ENCODE data around the gene BAZ1B.
"Not testable (repeated sequence)": the region's sequence is repeated elsewhere in the genome, so short reads cannot be mapped to it uniquely, and the experiment has no call there.

Gene BAZ1B

DNA sequence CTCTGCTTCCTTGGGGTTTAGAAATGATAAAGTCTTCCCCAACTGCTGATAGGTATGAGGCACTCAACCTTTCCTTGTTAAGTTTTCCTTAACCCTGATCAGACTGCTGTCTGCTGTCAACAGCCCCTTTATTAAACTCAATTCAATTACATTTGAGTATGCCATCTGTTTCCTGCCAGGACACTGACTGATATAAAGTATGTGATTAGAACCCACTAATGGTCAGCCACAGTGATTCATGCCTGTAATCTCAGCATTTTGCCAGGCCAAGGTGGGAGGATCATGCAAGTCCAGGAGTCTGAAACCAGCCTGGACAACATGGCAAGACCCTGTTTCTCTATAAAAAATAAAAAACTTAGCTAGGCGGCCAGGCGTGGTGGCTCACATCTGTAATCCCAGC, 18.1 kb downstream of the BAZ1B start:
- DNase-seq: no peak

DNA sequence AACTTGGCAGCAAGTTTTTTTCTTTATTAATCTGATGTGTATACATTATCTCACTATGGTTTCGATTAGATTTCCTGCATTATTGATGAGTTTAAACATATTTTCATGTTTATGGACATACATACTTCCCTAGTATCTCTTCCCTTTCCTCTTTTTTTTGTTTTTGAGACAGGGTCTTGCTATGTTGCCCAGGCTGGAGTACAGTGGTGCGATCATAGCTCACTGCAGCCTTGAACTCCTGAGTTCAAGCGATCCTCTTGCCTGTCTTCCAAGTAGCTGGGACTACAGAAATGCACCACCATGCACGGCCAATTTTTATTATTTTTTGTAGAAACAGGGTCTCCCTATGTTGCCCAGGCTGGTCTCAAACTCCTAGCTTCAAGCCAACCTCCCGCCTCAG, 18.9 kb downstream of the BAZ1B start:
- DNase-seq: no peak

DNA sequence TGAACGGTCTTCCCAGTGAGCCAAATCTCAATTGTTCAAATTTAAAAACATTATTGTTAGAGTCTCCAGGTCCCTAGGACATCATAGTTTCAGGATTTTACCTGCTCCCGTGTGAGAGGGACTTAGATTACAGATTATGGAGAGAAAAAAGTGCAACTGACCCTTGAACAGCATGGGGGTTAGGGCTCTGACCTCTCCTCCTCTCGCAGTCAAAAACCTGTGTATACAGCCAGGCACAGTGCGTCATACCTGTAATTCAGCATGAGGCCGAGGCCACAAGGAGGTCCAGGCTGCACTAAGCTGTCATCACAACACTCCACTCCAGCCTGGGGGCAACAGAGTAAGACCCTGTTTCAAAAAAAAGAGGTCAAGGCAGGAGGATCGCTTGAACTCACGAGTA, 25.5 kb downstream of the BAZ1B start:
- DNase-seq: no peak

DNA sequence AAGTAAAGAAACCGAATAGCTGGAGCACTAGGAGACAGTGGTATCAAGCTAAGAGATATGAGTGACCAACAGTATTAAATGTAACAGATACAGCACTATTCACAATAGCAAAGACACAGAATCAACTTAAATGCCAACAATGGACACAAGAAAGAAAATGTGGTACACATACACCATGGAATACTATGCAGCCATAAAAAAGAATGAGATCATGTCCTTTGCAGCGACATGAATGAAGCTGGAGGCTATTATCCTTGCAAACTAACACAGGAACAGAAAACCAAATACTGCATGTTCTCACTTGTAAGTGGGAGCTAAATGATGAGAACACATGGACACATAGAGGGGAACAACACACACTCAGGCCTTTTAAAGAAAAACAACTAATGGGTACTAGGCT, 26.6 kb downstream of the BAZ1B start:
- DNase-seq: not testable (repeated sequence)

DNA sequence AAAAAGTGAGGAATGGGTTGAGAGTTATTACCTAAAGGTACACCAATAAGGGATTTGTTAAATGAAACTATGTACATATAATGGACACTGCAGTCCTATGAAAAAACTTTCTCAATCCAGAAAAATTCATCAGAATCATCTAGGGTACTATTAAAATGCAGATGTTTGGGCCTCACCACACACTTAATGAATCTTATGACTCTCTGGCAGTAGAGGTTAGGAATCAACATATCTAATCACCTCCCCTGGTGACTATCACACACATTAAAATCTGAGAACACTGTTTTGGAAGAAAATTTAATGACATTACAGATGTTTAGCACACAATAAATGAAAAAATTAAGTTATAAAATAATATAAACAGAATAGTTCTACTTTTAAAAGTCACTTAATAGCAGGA, 32.1 kb downstream of the BAZ1B start:
- no peak for DNase-seq

DNA sequence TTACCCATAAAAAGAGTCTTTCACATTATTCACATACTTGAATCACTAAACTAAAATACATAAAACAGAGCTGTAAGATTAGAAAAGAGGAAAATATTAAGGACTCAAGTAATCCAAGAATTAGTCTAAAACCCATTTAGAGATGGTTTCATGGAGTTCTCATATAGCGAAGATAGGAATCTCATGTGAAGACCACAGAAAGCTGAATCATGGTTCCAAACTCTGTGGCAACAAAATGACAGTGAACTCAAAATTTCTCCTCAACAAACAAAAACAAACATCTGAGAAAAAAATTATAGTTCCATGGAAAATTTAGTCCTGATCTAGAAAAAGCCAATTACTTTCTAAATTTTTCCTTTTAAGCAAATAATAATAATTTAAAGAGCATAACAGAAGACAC, 34.6 kb downstream of the BAZ1B start:
- no peak for DNase-seq

DNA sequence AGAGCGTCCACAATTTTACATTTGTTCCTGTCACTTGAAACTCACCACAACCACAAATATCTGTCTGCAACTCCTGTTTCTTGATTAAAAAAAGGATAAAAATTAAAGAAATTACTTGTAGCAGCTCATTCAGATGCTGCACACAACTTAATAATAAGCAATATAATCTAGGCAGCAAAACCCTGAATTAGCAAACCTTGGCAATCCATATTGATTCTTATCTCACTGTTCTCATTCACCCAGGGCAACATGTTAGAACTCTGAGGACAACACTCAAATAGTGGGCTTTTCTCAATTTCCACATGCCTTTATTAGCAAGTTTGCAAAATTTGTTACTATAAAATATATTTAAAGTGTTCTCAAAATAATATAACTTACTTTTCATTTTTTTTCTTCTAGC, 38.9 kb downstream of the BAZ1B start:
- DNase-seq: no peak

DNA sequence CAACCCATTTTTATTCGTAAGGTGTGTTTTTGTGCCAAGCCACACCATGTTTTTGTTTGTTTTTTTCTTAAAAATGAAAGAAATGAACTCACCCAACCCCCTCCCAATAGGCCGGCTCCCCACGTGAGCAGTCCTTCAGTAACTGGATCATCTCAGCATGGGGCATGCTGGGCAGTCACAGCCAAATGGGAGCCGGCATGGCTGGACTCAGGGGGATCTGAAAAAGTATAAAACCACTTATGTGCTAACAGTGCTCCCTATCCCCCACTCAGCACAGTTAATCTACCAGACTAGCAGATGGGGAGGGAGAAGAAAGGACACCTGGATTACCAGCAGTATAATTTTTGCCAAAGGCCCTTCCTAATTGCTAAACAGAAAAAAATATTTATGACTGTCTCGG, 39.3 kb downstream of the BAZ1B start:
- DNase-seq: no peak

DNA sequence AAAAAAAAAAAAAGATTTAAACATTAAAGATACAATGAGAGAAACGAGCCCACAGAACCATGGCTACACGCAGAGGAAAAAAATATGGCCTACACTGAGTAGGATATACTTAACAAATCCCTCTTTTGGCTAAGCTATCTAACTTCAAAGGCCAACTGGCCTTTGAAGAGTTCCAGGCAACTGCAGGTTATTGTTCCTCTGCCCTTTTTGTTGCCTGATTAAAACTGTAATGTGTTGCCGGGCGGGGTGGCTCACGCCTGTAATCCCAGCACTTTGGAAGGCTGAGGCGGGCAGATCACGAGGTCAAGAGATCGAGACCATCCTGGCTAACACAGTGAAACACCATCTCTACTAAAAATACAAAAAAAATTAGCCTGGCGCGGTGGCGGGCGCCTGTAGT, 40.6 kb downstream of the BAZ1B start:
- not testable (repeated sequence) for DNase-seq

DNA sequence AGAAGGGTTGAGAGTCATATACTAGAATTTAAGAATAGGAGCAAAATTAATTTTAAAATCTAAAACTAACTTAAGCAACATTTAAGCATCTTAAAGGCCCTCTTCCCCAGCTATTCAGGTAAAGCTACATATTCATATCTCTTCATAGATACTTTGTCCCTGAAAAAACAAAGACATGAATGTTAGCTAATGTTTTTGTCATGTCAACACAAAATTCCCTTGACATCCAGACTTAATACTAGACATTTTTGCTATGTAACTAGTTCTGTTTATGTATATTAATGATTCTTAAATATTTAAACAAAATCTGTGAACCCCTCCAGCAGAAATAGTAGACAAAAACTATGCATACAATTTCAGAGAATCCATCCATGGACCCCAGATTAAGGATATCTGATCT, 43.5 kb downstream of the BAZ1B start:
- DNase-seq: no peak

DNA sequence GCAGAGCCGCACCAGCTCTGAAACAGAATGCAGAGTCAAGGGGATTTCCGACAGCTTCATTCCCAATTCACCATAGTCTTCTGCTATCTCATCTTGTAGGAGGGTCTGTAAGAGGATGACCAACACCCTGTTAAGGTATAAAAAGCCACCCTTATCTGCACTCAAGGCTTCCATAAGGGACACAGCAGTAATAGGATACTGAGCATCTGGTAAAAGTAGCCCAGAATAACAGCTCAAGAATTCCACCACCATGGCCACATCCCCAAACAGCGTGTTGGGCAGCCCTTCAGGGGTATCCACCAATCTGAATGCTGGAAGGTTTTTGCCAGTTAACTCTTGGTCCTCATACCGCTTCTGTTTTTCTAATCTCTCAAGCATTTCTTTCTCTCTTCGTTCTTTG, 44.7 kb downstream of the BAZ1B start:
- DNase-seq: no peak

DNA sequence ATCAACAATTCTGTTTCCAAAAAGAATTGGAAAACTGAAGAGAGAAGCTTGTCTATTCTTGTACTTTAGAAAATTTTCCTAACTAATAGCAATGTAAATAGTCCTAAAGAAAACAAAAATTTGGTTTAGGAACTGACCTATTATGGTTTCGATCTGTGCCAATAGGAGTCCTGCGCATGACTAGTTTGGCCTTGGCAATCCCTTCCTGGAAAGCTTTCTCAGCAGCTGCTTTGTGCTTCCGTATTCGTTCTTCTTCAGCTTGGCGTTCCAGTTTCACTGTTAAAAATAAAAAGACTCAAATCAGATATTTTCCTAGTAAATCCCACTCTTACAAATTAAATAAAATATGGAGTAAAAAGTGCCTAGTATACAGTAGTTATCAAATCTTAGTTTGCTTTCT, 51.9 kb downstream of the BAZ1B start:
- no peak for DNase-seq

DNA sequence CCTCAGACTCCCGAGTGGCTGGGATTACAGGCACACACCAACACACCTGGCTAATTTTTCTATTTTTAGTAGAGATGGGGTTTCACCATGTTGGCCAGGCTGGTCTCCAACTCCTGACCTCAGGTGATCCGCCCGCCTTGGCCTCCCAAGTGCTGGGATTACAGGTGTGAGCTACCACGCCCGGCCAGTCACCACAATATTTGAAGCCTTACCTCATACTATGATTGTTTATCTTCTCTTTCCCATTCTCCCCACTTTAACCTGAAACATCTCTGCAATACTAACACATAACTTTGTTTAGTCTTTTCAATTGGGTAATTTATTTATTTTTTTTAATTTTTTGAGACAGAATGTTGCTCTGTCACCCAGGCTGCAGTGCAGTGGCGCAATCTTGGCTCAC, 55.0 kb downstream of the BAZ1B start:
- DNase-seq: not testable (repeated sequence)

DNA sequence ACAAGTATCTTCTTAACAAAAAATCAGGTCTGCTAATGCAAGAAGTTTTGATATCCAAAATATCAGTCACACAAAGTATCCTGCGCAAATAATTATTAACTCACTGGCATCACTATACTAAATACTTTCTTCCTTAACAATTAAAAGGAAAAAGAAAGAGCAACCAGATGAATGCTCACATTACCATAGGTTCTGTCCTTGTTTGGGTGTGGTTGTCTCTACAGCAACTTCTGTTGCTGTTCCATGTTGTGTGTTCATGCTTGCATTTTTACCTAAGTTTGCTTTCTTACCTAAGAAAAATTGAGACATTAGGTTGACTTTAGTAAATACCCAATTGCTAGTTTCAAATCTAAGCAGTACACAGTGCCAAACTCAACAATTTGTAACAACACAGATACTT, 56.0 kb downstream of the BAZ1B start:
- no peak for DNase-seq

DNA sequence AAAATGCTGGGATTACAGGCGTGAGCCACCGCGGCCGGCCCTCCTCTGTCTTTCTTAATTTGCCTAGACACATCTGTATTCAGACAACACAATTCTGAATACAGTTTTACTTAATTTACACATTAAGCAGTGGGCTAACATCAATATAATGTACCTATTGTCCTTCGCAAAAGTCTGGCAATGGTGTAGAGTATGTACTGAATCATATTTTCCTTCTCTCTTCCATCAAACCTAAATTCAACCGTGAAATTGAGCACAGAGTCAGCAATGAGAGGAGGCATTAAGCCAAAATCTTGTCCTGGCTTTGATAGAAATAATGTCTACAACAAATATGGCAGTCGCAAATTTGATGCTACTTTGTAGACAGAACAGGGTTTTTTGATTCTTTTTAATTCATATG, 58.1 kb downstream of the BAZ1B start:
- DNase-seq: no peak

DNA sequence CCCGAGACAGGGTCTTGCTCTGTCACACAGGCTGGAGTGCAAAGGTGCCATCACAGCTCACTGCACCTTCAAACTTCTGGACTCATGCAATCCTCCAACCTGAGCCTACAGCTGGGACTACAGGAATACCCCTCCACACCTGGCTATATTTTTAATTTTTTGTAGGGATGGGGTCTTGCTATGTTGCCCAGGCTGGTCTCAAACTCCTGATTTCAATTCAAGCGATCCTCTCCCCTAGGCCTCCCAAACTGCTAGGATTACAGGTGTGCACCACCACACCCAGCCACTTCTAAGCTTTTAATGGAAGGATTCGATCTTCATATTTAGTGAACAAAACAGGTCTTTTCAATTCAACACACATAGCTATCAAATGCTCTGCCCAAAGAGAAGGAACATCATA, 58.8 kb downstream of the BAZ1B start:
- DNase-seq: no peak

DNA sequence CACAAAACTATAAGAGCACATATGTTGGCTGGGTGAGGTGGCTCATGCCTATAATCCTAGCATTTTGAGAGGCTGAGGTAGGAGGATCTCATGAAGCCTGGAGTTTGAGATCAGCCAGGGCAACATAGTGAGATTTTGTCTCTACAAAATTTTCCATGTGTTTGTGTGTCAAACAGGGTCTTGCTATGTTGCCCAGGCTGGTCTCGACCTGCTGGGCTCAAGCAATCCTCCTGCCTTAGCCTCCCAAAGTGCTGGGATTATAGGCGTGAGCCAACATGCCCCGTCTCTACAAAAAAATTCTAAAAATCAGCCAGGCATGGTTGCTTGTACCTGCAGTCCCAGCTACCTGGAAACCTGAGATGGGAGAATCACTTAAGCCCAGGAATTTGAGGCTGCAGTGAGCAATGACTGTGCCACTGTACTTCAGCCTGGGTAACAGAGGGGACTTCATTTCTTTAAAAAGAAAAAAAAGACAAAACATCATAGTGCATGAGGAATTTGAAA, 60.3 kb downstream of the BAZ1B start:
- no peak for DNase-seq

DNA sequence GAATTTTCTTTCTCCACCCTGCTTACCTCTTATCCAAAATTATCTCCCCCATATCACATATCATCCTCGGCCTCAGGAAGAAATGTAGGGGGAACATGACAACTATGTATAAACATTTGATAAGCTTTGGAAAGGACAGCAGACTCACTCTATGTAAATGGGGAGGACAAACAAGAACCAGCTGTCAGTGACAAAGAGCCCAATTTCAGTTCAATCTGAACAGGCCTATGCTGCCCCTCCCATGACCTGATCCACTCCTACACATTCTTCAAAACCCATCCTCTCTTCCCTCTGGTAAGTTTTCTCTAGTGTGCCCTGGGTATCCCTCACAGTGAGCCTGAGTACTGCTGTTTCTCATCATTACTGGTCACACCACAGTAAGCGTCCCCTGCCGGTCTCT, 67.7 kb downstream of the BAZ1B start:
- no peak for DNase-seq

DNA sequence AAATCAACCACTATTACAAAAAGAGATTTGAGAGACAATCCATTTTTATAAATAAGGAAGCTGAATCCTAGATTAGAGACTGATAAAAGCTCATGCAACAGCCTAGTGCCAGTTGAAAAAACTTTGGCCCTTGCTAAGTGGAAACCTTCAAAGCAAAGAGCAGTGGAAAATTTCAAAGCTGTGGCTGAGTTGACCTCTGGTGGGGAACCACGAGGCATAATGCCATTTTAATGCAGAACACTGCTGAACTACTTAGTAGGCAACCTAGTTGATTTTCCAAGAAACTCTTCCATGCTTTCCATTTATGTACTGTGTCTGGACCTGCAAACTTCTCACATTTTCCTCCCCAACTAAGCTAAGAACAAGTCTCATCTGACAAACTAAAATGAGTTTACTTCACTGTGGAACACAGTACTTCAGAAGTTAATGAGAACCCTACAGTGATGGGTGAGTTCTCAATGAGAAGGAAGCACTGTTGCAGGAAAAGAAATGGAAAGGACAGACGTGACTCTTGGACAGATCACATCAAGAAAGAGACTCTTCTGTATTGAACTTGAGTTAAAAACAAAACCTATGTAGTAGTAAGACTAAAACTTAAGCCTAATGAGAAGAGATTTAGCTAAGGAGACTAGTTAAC, 69.0 kb downstream of the BAZ1B start:
- DNase-seq: no peak

DNA sequence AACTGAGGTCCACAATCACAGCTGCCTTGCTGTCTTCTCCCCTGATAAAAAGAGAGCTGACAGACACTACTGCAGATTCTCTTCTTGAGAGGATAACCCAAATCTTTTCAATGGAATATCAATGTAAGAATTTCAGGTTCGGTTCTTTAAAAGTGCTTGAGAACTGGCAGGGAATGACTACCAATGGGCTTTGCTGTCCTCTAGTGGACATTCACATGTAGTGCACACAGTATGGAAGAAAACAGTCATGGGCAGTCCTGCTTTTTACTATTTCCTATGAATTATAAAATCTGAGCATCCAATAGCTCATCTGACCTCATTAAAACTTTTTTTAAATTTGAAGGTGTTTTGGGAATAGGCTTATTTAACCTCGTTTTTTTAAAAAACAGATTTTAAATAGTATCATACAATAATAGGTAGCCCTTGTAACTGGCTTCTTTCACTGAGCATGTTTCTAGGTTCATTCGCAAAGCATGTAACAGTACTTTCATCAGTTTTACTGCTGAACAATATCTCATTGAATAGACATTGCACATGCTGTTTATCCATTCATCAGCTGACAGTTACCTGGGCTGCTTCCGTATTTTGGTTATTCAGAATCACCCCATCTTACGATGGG, 70.2 kb downstream of the BAZ1B start:
- peak in 1 of 2 donors; percentile 44 for DNase-seq

DNA sequence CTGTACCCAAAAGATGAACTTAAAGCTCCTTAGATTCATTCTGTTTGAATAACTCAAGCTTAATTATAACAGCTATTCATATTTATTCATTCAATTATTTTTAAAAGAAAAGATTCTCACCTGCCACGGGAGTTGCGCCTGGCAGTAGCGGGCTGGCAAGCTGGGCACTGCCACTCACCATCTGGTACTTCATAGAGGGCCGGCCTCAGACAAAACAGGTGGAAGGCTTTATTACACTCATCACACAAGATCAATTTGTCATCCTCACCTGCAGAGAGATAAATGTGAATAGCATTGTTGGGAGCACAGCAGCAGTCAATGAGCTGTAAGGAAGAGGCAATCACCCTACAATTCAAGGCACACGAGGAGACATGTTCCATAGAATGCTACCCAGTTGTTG, 72.7 kb downstream of the BAZ1B start:
- no peak for DNase-seq

DNA sequence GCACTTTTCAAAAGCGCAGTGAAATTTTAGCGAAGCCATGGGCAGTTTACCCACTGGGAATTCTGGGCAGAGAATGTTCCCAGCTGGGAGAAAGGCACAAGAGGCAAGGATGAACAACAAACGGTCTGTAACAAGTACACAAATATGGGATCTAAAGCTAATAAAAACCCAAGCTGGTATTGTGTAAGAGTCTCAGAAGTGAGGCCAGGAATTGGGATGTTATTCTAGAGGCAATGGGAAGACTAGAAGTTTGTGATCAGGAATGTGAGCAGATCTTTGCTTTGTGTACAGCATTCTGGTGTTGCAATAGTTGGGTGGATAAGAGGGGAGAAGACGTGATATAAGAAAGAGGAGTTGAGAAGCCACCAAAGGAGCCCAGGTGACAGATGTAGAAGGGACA, 73.5 kb downstream of the BAZ1B start:
- no peak for DNase-seq

DNA sequence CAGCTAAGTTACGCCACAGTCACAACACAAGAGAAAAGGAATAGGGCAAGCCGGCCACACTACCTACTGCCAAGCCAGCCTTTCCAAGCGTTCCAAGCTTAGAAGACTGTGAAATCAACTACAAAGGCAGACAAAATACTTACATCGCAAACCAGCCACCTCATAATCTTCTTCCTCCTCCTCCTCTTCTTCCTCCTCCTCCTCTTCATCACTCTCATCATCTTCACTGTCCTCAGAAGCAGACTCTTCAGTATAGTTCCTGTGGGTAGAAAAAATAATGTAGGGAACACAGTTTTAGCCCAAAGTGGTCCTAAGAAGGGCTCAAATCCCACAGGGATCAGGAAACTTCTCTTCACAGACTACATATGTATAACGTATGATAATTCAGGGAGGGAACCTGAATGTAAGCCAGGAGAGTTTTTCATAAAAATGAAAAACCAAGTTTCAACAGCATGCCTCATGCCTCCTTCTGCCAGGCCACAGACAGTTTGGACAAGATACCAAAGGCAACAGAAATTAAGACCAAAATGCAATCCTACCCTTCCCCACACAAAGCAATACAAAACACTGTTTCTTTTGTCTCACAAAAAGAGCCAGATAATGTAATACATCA, 74.9 kb downstream of the BAZ1B start:
- DNase-seq: no peak

DNA sequence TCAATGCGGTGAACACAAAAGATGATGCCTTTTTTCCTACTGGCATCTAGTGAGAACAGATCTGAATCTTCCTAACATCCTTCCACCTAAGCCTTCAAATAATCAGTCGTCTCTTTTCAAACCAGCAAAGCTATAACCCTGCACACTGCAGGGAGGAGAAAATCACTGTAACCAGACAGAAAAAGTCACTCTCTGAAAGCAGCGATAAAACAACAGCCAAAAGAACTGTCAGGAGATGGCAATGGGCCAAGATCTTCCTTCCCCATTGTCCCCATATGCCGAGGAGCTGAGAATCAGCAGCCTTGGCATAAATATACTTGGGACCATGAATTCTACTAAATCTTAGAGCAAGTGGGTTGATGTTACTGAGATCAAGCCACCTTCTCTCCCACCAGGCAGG, 75.4 kb downstream of the BAZ1B start:
- DNase-seq: no peak
